Measurements from ENCODE around the gene GIMAP2.

Gene GIMAP2

GRCh38 chr7:150735596-150736358, 50.3 kb downstream of the GIMAP2 start:
- DNase-seq = no peak

- no peak for DNase-seq
These were observed 51.4 kb downstream of the GIMAP2 start for GRCh38 chr7:150736864-150737263.

- DNase-seq = no peak
These were observed 52.0 kb downstream of the GIMAP2 start, which contains the start of gene GIMAP5 for GRCh38 chr7:150737265-150738055. TSS of gene GIMAP5 (plus strand) at chr7:150737418. CDS start at chr7:150740885, 3,467 bp downstream.

GRCh38 chr7:150738092-150738491, 52.6 kb downstream of the GIMAP2 start:
- no peak for DNase-seq

GRCh38 chr7:150738591-150739001, 53.1 kb downstream of the GIMAP2 start:
- no peak for DNase-seq

- DNase-seq = no peak
These were observed 53.5 kb downstream of the GIMAP2 start for GRCh38 chr7:150739033-150739432.

GRCh38 chr7:150740053-150740452, 54.5 kb downstream of the GIMAP2 start:
- DNase-seq = no peak

- DNase-seq = no peak
These were observed 56.9 kb downstream of the GIMAP2 start for GRCh38 chr7:150742286-150742968.

All from SHP77 (cell line).